DMS79 (cell line): ENCODE results near the gene GP2.

ENCODE experiments used
- DNase-seq: peaks from one replicate; lab custom pipeline; 2025; lab: John Stamatoyannopoulos, UW

GP2 gene

GRCh38 chr16:20306401-20306800 lies 20.9 kb downstream of the GP2 start:
- no peak for DNase-seq

GRCh38 chr16:20303012-20303411 lies 24.3 kb downstream of the GP2 start:
- no peak for DNase-seq

GRCh38 chr16:20302389-20302788 lies 24.9 kb downstream of the GP2 start:
- no peak for DNase-seq

- no peak for DNase-seq
Measured at GRCh38 chr16:20301840-20302239, 25.5 kb downstream of the GP2 start.

- DNase-seq = peak; percentile 19
Measured at GRCh38 chr16:20300312-20301097, 26.8 kb downstream of the GP2 start.

GRCh38 chr16:20298452-20298851 lies 28.9 kb downstream of the GP2 start:
- no peak for DNase-seq

- DNase-seq = no peak
Measured at GRCh38 chr16:20291208-20292206, 35.8 kb downstream of the GP2 start.

- DNase-seq = no peak
Measured at GRCh38 chr16:20289571-20289970, 37.7 kb downstream of the GP2 start.

- DNase-seq = no peak
Measured at GRCh38 chr16:20285993-20286499, 41.3 kb downstream of the GP2 start.

- no peak for DNase-seq
Measured at GRCh38 chr16:20280259-20280658, 47.1 kb downstream of the GP2 start.

- DNase-seq = no peak
Measured at GRCh38 chr16:20271893-20272292, 55.4 kb downstream of the GP2 start.

- DNase-seq = no peak
Measured at GRCh38 chr16:20268409-20268808, 58.9 kb downstream of the GP2 start.

- DNase-seq = no peak
Measured at GRCh38 chr16:20265019-20265418, 62.3 kb downstream of the GP2 start.

GRCh38 chr16:20263138-20263855 lies 64.0 kb downstream of the GP2 start:
- no peak for DNase-seq

- DNase-seq = no peak
Measured at GRCh38 chr16:20262248-20262647, 65.1 kb downstream of the GP2 start.

GRCh38 chr16:20260215-20261009 lies 66.9 kb downstream of the GP2 start:
- DNase-seq = no peak
